Measurements from ENCODE around the gene SH2D1A. TPM values are rescaled to one million over a fixed set of nuclear protein-coding genes. Genes with fewer than 3 reads are reported as not detected.
"Not testable (repeated sequence)": the region's sequence is repeated elsewhere in the genome, so short reads cannot be mapped to it uniquely, and the experiment has no call there.

SH2D1A gene
- under 1 TPM in 3 of 4 donors, not detected in 1; 0.36 to 0.68 (median 0.54) TPM for polyA plus RNA-seq
- long read RNA-seq, donor 1, partial matches to known transcripts, result 0 of 2 reads
- long read RNA-seq, donor 1, other reads (novel, unspliced or antisense), result 0 of 2 reads
- long read RNA-seq, donor 2, partial matches to known transcripts, result 0 of 1 reads
- long read RNA-seq, donor 2, other reads (novel, unspliced or antisense), result 0 of 1 reads
- long read RNA-seq, donor 3, result 0 reads
- long read RNA-seq, donor 4, result 0 reads
- long read RNA-seq, donor 5, partial matches to known transcripts, result 0 of 2 reads
- long read RNA-seq, donor 5, other reads (novel, unspliced or antisense), result 0 of 2 reads
- long read RNA-seq, donor 6, result 0 reads
- long read RNA-seq, donor 7, result 0 reads
- long read RNA-seq, donor 8, result 0 reads
- long read RNA-seq, donor 9, result 0 reads
- long read RNA-seq, donor 10, result 0 reads

GRCh38 chrX:124346117-124346876, at the start of gene SH2D1A:
Gene SH2D1A, plus strand, starts transcription at chrX:124346563. Its CDS starts 80 bp downstream, at chrX:124346643.
- WGBS, 3 donors, result 72 to 79% (median 79%) methylated on average over 19 of the region's 19 CpGs
- no peak for FAIRE-seq
- H3K4me3 ChIP-seq (ENCODE audit: low read depth in 1 of 3, low read length in 3 of 3), result peak within 1 kb of the TSS in 2 of 3 donors; percentile 24 to 28
- H3K27me3 ChIP-seq (ENCODE audit: control insufficient read depth in 3 of 3, insufficient read depth in 3 of 3, low read length in 3 of 3), result no peaks in the 10 kb centered on the region
- no peaks in the 10 kb centered on the region for H3K9me3 ChIP-seq (ENCODE audit: control insufficient read depth in 2 of 2, insufficient read depth in 1 of 2, low read depth in 1 of 2, low read length in 1 of 2)
- H3K36me3 ChIP-seq (ENCODE audit: control insufficient read depth in 3 of 3, insufficient read depth in 2 of 3, low read depth in 1 of 3, low read length in 3 of 3), result no peaks in the 10 kb centered on the region
- H3K27ac ChIP-seq (ENCODE audit: low read depth in 1 of 3, low read length in 2 of 3), result peak within 1 kb of the TSS in 2 of 3 donors; percentile 12 to 80
- DNase-seq, result peak in 1 of 2 donors; percentile 22
- H3K4me1 ChIP-seq (ENCODE audit: control insufficient read depth in 3 of 3, insufficient read depth in 2 of 3, low read depth in 1 of 3, low read length in 2 of 3), result no peaks in the 10 kb centered on the region

GRCh38 chrX:124299323-124299722, 47.0 kb upstream of the SH2D1A start:
- DNase-seq; H3K36me3 ChIP-seq (ENCODE audit: control insufficient read depth in 3 of 3, insufficient read depth in 2 of 3, low read depth in 1 of 3, low read length in 3 of 3); FAIRE-seq; H3K27me3 ChIP-seq (ENCODE audit: control insufficient read depth in 3 of 3, insufficient read depth in 3 of 3, low read length in 3 of 3); H3K4me3 ChIP-seq (ENCODE audit: low read depth in 1 of 3, low read length in 3 of 3); H3K27ac ChIP-seq (ENCODE audit: low read depth in 1 of 3, low read length in 2 of 3); H3K4me1 ChIP-seq (ENCODE audit: control insufficient read depth in 3 of 3, insufficient read depth in 2 of 3, low read depth in 1 of 3, low read length in 2 of 3); H3K9me3 ChIP-seq (ENCODE audit: control insufficient read depth in 2 of 2, insufficient read depth in 1 of 2, low read depth in 1 of 2, low read length in 1 of 2): not testable (repeated sequence)
- 88 to 95% (median 94%) methylated on average over 4 of the region's 4 CpGs for WGBS, 3 donors

DNA sequence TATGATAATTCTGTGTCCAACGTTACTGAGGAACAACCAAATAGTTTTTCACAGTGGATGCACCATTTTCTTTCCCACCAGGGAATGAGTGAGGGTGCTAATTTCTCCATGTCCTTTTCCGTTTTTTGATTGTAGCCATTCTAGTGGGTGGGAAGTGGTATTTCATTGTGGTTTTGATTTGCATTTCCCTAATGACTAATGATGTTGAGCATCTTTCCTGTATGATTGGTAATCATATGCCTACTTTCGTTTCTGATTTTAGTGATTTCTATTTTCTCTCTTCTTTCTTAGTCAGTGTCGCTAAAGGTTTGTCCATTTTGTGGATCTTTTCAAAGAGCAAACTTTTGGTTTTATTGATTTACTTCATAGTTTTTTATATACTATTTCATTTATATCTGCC, 46.0 kb upstream of the SH2D1A start:
- DNase-seq, result peak in 1 of 2 donors; percentile 1
- Histone ChIP-seq H3K36me3 (ENCODE audit: control insufficient read depth in 3 of 3, insufficient read depth in 2 of 3, low read depth in 1 of 3, low read length in 3 of 3) (no peaks in the 10 kb centered on the region), H3K9me3 (ENCODE audit: control insufficient read depth in 2 of 2, insufficient read depth in 1 of 2, low read depth in 1 of 2, low read length in 1 of 2) (no peaks in the 10 kb centered on the region), H3K4me1 (ENCODE audit: control insufficient read depth in 3 of 3, insufficient read depth in 2 of 3, low read depth in 1 of 3, low read length in 2 of 3) (no peaks in the 10 kb centered on the region), H3K27me3 (ENCODE audit: control insufficient read depth in 3 of 3, insufficient read depth in 3 of 3, low read length in 3 of 3) (no peaks in the 10 kb centered on the region), H3K4me3 (ENCODE audit: low read depth in 1 of 3, low read length in 3 of 3) (no peak overlapping the region), H3K27ac (ENCODE audit: low read depth in 1 of 3, low read length in 2 of 3) (no peak overlapping the region)
- peak; percentile 89 for FAIRE-seq
- WGBS, 3 donors, result 45 to 65% (median 55%) methylated on average over 4 of the region's 4 CpGs

DNA sequence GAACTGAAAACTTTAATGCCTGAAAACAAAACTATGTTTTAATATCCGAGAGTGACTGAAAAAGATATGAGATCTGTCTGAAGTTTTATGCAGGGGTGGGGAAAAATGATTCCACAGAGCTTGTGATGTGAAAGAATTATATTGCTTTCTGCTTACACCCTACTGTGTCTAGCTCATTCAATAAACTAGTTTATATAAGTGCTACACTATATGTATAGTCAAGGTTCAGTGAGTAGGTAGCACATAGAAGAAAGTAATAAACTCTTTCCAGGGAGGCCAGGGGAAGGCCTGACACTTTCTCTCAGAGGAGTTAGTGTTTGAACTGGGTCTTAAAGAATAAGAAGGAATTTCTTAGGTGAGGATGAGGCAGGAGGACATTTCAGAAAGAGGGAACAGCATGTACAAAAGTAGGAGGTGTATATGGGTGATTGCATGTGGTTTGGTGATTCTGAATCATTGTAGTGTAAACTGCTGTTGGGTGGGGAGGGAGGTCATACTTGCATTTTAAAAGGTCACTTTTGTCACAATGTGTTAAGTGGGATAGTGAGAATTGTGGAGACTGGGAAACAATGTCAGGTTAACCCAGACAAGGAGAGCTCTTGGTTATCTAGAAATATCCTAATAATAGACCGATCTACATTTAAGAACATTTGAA, 39.0 kb upstream of the SH2D1A start:
- Histone ChIP-seq H3K27me3 (ENCODE audit: control insufficient read depth in 3 of 3, insufficient read depth in 3 of 3, low read length in 3 of 3) (no peaks in the 10 kb centered on the region), H3K9me3 (ENCODE audit: control insufficient read depth in 2 of 2, insufficient read depth in 1 of 2, low read depth in 1 of 2, low read length in 1 of 2) (no peaks in the 10 kb centered on the region), H3K4me3 (ENCODE audit: low read depth in 1 of 3, low read length in 3 of 3) (no peak overlapping the region), H3K4me1 (ENCODE audit: control insufficient read depth in 3 of 3, insufficient read depth in 2 of 3, low read depth in 1 of 3, low read length in 2 of 3) (no peaks in the 10 kb centered on the region), H3K36me3 (ENCODE audit: control insufficient read depth in 3 of 3, insufficient read depth in 2 of 3, low read depth in 1 of 3, low read length in 3 of 3) (no peaks in the 10 kb centered on the region), H3K27ac (ENCODE audit: low read depth in 1 of 3, low read length in 2 of 3) (no peak overlapping the region)
- no peak for FAIRE-seq
- WGBS, 3 donors, result 59 to 79% (median 60%) methylated on average over 2 of the region's 2 CpGs
- no peak for DNase-seq

DNA sequence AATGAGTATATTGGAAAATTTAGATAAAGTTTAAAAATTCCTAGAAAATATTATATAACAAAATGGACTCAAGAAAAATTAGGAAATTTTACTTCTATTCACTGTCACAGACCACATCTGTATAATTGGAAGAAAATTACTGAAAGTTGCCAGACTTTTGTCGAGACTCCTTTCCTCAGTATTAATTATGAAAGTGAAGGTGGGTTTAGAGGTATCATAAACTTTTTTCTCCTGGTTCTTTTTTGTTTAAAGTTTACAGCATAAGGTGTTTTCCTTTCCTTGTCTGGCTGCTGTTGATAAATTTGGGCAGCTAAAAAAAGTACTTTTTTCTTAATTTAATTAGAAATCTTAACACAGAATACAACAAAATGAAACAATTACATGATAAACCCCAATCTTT, 20.6 kb upstream of the SH2D1A start:
- FAIRE-seq (no peak), DNase-seq (no peak)
- Histone ChIP-seq H3K27ac (ENCODE audit: low read depth in 1 of 3, low read length in 2 of 3) (no peak overlapping the region), H3K27me3 (ENCODE audit: control insufficient read depth in 3 of 3, insufficient read depth in 3 of 3, low read length in 3 of 3) (no peaks in the 10 kb centered on the region), H3K4me3 (ENCODE audit: low read depth in 1 of 3, low read length in 3 of 3) (no peak overlapping the region), H3K36me3 (ENCODE audit: control insufficient read depth in 3 of 3, insufficient read depth in 2 of 3, low read depth in 1 of 3, low read length in 3 of 3) (no peaks in the 10 kb centered on the region), H3K9me3 (ENCODE audit: control insufficient read depth in 2 of 2, insufficient read depth in 1 of 2, low read depth in 1 of 2, low read length in 1 of 2) (no peaks in the 10 kb centered on the region), H3K4me1 (ENCODE audit: control insufficient read depth in 3 of 3, insufficient read depth in 2 of 3, low read depth in 1 of 3, low read length in 2 of 3) (no peaks in the 10 kb centered on the region)
- WGBS, 3 donors, result 39 to 61% (median 41%) methylated on average over 1 of the region's 1 CpG

GRCh38 chrX:124328765-124329164, 17.6 kb upstream of the SH2D1A start:
- no peak overlapping the region for H3K27ac ChIP-seq (ENCODE audit: low read depth in 1 of 3, low read length in 2 of 3)
- FAIRE-seq, result no peak
- H3K9me3 ChIP-seq (ENCODE audit: control insufficient read depth in 2 of 2, insufficient read depth in 1 of 2, low read depth in 1 of 2, low read length in 1 of 2), result no peaks in the 10 kb centered on the region
- H3K4me1 ChIP-seq (ENCODE audit: control insufficient read depth in 3 of 3, insufficient read depth in 2 of 3, low read depth in 1 of 3, low read length in 2 of 3), result no peaks in the 10 kb centered on the region
- H3K4me3 ChIP-seq (ENCODE audit: low read depth in 1 of 3, low read length in 3 of 3), result no peak overlapping the region
- WGBS, 3 donors, result 70 to 93% (median 74%) methylated on average over 1 of the region's 1 CpG
- DNase-seq, result no peak
- no peaks in the 10 kb centered on the region for H3K36me3 ChIP-seq (ENCODE audit: control insufficient read depth in 3 of 3, insufficient read depth in 2 of 3, low read depth in 1 of 3, low read length in 3 of 3)
- H3K27me3 ChIP-seq (ENCODE audit: control insufficient read depth in 3 of 3, insufficient read depth in 3 of 3, low read length in 3 of 3), result no peaks in the 10 kb centered on the region

DNA sequence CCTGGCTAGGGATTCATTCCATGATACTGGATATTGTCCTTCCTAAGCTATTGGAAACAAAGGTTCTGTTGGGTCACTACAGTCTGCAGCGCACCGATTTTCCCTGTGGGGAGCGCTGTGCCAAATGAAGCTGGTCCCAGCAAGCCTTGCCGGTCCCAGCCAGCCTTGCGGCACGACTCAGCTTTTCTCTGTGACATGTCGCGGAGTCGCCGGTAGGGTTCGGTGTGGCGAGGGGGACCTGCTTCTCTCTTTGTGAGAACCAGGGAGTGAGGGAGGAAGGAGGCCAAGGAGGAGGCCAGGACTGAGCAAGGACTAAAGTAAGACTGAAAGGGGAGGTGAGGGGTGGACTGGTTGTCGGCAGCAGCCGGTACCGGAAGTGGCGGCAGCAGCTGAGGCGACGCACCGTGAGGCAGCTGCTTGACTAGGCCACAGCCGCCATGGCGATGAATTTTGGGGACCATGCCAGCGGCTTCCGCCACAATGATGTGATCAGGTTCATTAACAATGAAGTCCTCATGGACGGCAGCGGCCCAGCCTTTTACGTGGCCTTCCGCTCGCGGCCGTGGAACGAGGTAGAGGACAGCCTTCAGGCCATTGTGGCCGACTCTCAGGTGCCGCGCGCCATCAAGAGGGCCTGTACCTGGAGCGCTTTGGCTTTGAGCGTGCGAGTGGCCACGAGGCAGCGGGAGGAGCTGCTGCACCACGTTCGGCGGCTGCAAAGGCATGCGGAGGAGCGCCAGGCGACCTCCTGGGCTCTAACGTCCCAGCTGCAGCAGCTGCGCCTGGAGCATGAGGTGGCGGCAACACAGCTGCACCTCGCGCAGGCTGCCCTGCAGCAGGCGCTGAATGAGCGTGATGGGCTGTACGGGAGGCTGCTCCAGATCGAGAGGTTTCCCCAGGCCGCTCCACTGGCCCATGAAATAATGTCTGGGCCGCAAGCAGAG, 13.6 kb upstream of the SH2D1A start, which contains the start of gene TEX13D:
Gene TEX13D, plus strand, starts transcription at position 180 of the 944 bp plus-strand sequence. Its CDS starts 258 bp downstream, at position 438.
- WGBS, 3 donors, result 92 to 96% (median 93%) methylated on average over 54 to 57 of the region's 57 CpGs

More for the DNA sequence above, 13.6 kb upstream of the SH2D1A start, which contains the start of gene TEX13D:
- H3K27me3 ChIP-seq (ENCODE audit: control insufficient read depth in 3 of 3, insufficient read depth in 3 of 3, low read length in 3 of 3), result no peaks in the 10 kb centered on the region
- no peak within 1 kb of the TSS for H3K4me3 ChIP-seq (ENCODE audit: low read depth in 1 of 3, low read length in 3 of 3)
- no peaks in the 10 kb centered on the region for H3K36me3 ChIP-seq (ENCODE audit: control insufficient read depth in 3 of 3, insufficient read depth in 2 of 3, low read depth in 1 of 3, low read length in 3 of 3)
- DNase-seq (no peak), FAIRE-seq (no peak)
- H3K27ac ChIP-seq (ENCODE audit: low read depth in 1 of 3, low read length in 2 of 3), result no peak within 1 kb of the TSS
- H3K9me3 ChIP-seq (ENCODE audit: control insufficient read depth in 2 of 2, insufficient read depth in 1 of 2, low read depth in 1 of 2, low read length in 1 of 2), result no peaks in the 10 kb centered on the region
- H3K4me1 ChIP-seq (ENCODE audit: control insufficient read depth in 3 of 3, insufficient read depth in 2 of 3, low read depth in 1 of 3, low read length in 2 of 3), result no peaks in the 10 kb centered on the region
